Right lobe of liver (tissue), 6 donors: Measurements from ENCODE around the gene MT1A. TPM values are rescaled to one million over a fixed set of nuclear protein-coding genes. Genes with fewer than 3 reads are reported as not detected.

Experiments
- ATAC-seq, 4 donors: fragments of 200-7000 bp; cut with Tn5 transposase; one replicate each; pipeline ENCODE4 v1.9.1; 2020; ENCODE audit warnings: mild to moderate bottlenecking in 4 of 4, moderate library complexity in 4 of 4
- DNase-seq, 3 donors: peaks; one replicate each; pipeline ENCODE4 v3.0.0-alpha.2; 2020
- H3K27ac ChIP-seq, 3 donors: fragments of 200-600 bp; one replicate each; pipeline ENCODE4 v1.8.0; 2022
- H3K27me3 ChIP-seq, 2 donors: fragments of 200-600 bp; one replicate each; pipeline ENCODE4 v1.8.0; 2022
- H3K36me3 ChIP-seq, 4 donors: fragments of 200-600 bp; sonication (generic) in 1 of 4; one replicate each; pipeline versions ENCODE4 v1.5.1 to v1.8.0; 2017 to 2022; ENCODE audit warnings: control low read depth in 1 of 4
- H3K4me1 ChIP-seq, 4 donors: fragments of 200-600 bp; sonication (generic) in 1 of 4; one replicate each; pipeline versions ENCODE4 v1.5.1 to v1.8.0; 2017 to 2022; ENCODE audit warnings: control low read depth in 1 of 4
- H3K4me3 ChIP-seq, 3 donors: fragments of 200-600 bp; one replicate each; pipeline ENCODE4 v1.8.0; 2022
- H3K9me3 ChIP-seq, 4 donors: fragments of 200-600 bp; sonication (generic) in 1 of 4; one replicate each; pipeline versions ENCODE4 v1.5.1 to v1.8.0; 2017 to 2022; ENCODE audit warnings: control low read depth in 1 of 4
- CTCF ChIP-seq, 4 donors: fragments of 200-600 bp in 3 of 4; fragments of 450-650 bp in 1 of 4; IDR thresholded peaks; one replicate each; pipeline versions ENCODE4 v1.5.1 to v1.8.0; 2016 to 2022; ENCODE audit warnings: antibody characterized with exemption in 4 of 4, mild to moderate bottlenecking in 2 of 4
- POLR2A ChIP-seq: fragments of 450-650 bp; IDR thresholded peaks from one replicate; pipeline ENCODE4 v1.6.1; 2017; ENCODE audit warnings: antibody characterized with exemption, mild to moderate bottlenecking
- WGBS: methylation state at CpG from one replicate; pipeline ENCODE4 v1.1.6; 2018; ENCODE audit warnings: low coverage, low lambda C conversion rate; ENCODE audit not compliant: insufficient coverage; ENCODE audit errors: missing lambda C conversion rate; 5-methylcytosine and 5-hydroxymethylcytosine counted together
- intact Hi-C, 2 donors: fragments of 100-400 bp; cut with DNase I; formaldehyde crosslinking; loops; one replicate each; pipeline versions ENCODE4 v1.11.2 to v1.14.1; 2022
- total RNA-seq, 6 experiments: library from RNA; depleted of rRNA in 2 of 6; stranded (reverse); fragments of >200 nt in 2 of 6; fragmentation: NEBNext Ultra II Directional in 3 of 6; extraction: Animal tissue kit (Norgen Biotek cat#: 25700) in 3 of 6; gene quantifications; one replicate each; pipeline versions ENCODE4 v1.1.0 to v1.2.4, GENCODE V29; 2016 to 2023
- donor health status: DM: no; HTN: yes; CAD: no.
- donor health status: DM: no; HTN: no; CAD: no.
- donor health status: DM: no; HTN: no; CAD: no.
- donor health status: DM: no; HTN: yes; CAD: no.
- donor health status: DM: no; HTN: yes; CAD: no.

The MT1A gene
- total RNA-seq, 6 experiments from 2014 or later, result 34.9 to 161 (median 110) TPM

GRCh38 chr16:56645838-56646237 lies 7.4 kb downstream of the MT1A start:
- no peaks in the 10 kb centered on the region for H3K27me3 ChIP-seq
- ATAC-seq (no peak), DNase-seq (no peak)
- no peaks in the 10 kb centered on the region for H3K36me3 ChIP-seq
- no CpG with 5 or more reads among the region's 1 CpG for WGBS
- H3K4me1 ChIP-seq, result peaks cover 0 to 41% (median 4%) of the 10 kb centered on the region in 4 donors
- TF ChIP-seq POLR2A (no peak), CTCF (IDR thresholded peaks at IDR 0.05) (no peak)
- no peak overlapping the region for H3K27ac ChIP-seq
- H3K9me3 ChIP-seq, result no peaks in the 10 kb centered on the region
- intact Hi-C loops, result no loop called here
- no peak overlapping the region for H3K4me3 ChIP-seq

- no peaks in the 10 kb centered on the region for H3K9me3 ChIP-seq
- intact Hi-C loops, result no loop called here
- no peaks in the 10 kb centered on the region for H3K27me3 ChIP-seq
- H3K27ac ChIP-seq, result peak overlapping the region in 2 of 3 donors; percentile 51 to 85
- H3K36me3 ChIP-seq, result no peaks in the 10 kb centered on the region
- H3K4me3 ChIP-seq, result peak overlapping the region in 1 of 3 donors; percentile 37
- WGBS, result 37% methylated on average over 3 of the region's 33 CpGs
- peak; percentile 73 to 81 (median 78) for ATAC-seq
- H3K4me1 ChIP-seq, result peaks cover 0 to 36% (median 4%) of the 10 kb centered on the region in 4 donors
- TF ChIP-seq CTCF (IDR thresholded peaks at IDR 0.05) (peak in 3 of 4 donors; percentile 20 to 28 (median 28)), POLR2A (peak; percentile 59)
- peak; percentile 69 to 92 (median 91) for DNase-seq
These were observed 9.4 kb downstream of the MT1A start for GRCh38 chr16:56647641-56648431.

- Histone ChIP-seq H3K9me3 (no peaks in the 10 kb centered on the region), H3K27ac (peak overlapping the region in 1 of 3 donors; percentile 85), H3K27me3 (no peaks in the 10 kb centered on the region), H3K36me3 (no peaks in the 10 kb centered on the region), H3K4me1 (peaks cover 0 to 24% (median 0%) of the 10 kb centered on the region in 4 donors), H3K4me3 (no peak overlapping the region)
- no peak for ATAC-seq
- no peak for DNase-seq
- no CpG with 5 or more reads among the region's 2 CpGs for WGBS
- intact Hi-C loops, result no loop called here
- TF ChIP-seq CTCF (IDR thresholded peaks at IDR 0.05) (no peak), POLR2A (no peak)
These were observed 10.8 kb downstream of the MT1A start for GRCh38 chr16:56649271-56649670.

- intact Hi-C loops, result no loop called here
- no peak overlapping the region for H3K27ac ChIP-seq
- H3K9me3 ChIP-seq, result no peaks in the 10 kb centered on the region
- no peaks in the 10 kb centered on the region for H3K27me3 ChIP-seq
- H3K36me3 ChIP-seq, result no peaks in the 10 kb centered on the region
- peaks cover 0 to 20% (median 0%) of the 10 kb centered on the region in 4 donors for H3K4me1 ChIP-seq
- DNase-seq, result no peak
- TF ChIP-seq CTCF (IDR thresholded peaks at IDR 0.05) (no peak), POLR2A (no peak)
- ATAC-seq, result no peak
- 78% methylated on average over 3 of the region's 3 CpGs for WGBS
- no peak overlapping the region for H3K4me3 ChIP-seq
These were observed 11.4 kb downstream of the MT1A start for GRCh38 chr16:56649820-56650219.
